Measurements from ENCODE around the gene CD226.
A peak's percentile ranks its signal among the peaks of the same experiment; 100 is the strongest.
"Not testable (repeated sequence)": the region's sequence is repeated elsewhere in the genome, so short reads cannot be mapped to it uniquely, and the experiment has no call there.

The CD226 gene

DNA sequence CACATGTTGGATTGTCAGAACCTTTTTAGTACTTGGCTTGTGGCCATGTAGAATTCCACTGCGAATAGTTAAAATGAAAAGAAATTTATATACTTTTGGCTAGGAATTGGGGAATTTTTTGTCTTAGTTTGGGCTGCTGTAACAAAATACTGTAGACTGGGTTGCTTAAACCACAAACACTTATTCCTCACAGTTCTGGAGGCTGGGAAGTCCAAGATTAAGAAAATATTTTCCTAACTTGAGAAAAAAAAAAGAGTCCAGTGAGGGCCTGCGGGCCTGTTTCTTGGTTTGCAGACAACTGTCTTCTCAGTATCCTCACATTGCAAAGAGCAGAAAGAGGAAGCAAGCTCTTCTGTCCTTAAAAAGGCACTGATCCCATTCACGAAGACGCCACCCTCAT, 81.9 kb downstream of the CD226 start:
- DNase-seq, result no peak

GRCh38 chr18:69864802-69865201, 82.9 kb downstream of the CD226 start:
- not testable (repeated sequence) for DNase-seq

DNA sequence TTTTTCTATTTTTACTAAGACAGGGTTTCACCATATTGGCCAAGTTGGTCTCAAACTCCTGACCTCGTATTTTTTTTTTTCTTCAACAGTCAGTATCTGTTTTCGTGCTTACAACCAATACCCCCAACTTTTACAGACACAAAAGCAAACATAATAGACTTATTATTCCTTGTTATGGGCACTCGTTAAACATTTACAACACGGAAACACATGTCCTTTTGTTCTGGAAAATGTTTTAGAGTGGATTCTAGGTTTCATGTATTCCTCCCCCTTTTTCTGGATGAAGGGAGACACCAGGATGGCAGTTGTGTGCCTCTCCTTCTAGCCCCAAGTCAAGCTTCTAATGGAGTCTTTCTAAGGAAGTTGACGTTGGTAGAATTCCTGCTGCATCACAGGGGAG, 88.8 kb downstream of the CD226 start:
- DNase-seq, result no peak

GRCh38 chr18:69854455-69854854, 93.2 kb downstream of the CD226 start:
- DNase-seq, result no peak

DNA sequence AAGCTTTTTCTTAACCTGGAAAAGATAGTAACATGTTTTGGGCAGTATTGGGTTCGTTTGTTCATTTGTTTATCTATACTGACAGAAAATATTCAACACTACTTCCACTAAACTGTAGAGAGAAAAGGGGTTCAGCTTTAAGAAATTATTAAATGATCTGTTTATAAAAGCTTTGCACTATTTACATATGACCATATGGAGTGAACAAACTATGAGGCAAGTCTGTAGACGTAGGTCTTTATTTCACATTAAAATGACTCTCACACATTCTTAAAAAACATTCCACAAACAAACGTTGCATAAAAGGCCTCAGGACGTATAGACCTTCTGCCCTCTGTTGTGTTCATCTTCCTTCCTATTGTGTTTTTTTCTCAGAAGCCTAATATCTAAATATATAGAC, 94.6 kb downstream of the CD226 start:
- DNase-seq, result no peak

GRCh38 chr18:69845593-69846506, 101.8 kb downstream of the CD226 start:
- DNase-seq, result peak; percentile 96

- no peak for DNase-seq
Observed at GRCh38 chr18:69844656-69845055, 103.0 kb downstream of the CD226 start.

- DNase-seq, result no peak
Observed at GRCh38 chr18:69843015-69843414, 104.7 kb downstream of the CD226 start.

DNA sequence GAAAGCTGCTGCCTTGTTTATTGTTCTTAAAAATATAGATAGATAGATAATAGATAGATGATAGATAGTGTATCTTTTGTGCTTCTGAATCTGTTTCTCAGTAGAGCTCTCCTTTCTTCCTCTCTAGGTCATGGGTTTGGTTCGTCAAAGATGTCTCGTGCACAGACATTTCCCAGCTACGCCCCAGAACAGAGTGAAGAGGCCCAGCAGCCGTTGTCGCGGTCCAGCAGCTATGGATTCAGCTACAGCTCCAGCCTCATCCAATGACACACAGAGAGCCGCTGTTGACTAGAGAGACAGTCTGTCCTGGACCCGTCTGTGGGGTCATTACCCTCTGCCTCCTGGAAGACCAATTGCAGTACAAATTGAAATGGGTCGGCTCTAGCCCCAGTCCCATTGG, 106.6 kb downstream of the CD226 start:
- DNase-seq, result no peak

- DNase-seq, result no peak
Observed at GRCh38 chr18:69840445-69840844, 107.2 kb downstream of the CD226 start.

DNA sequence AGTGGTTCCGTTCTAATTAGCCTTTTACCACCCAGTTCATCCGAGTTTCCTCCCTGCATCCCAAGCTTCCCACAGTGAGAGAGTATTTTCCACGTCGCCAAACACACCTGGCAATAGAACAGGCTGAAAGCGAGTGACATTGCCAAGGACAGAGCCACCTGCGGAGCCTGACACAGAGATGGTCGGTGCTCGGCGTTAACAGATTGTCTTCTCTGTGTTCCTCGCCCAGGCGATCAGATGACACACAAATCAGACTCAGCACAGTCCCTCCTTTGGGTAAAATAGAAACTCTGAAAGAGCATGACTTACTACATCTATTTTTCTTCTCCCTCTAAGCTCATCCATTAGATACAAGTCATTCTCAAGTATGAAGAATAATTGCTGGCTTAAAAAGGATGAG, 107.7 kb downstream of the CD226 start:
- no peak for DNase-seq

GRCh38 chr18:69839497-69839896, 108.2 kb downstream of the CD226 start:
- DNase-seq, result no peak

- DNase-seq, result no peak
Observed at GRCh38 chr18:69838620-69839411, 108.9 kb downstream of the CD226 start.

GRCh38 chr18:69838003-69838402, 109.7 kb downstream of the CD226 start:
- no peak for DNase-seq

DNA sequence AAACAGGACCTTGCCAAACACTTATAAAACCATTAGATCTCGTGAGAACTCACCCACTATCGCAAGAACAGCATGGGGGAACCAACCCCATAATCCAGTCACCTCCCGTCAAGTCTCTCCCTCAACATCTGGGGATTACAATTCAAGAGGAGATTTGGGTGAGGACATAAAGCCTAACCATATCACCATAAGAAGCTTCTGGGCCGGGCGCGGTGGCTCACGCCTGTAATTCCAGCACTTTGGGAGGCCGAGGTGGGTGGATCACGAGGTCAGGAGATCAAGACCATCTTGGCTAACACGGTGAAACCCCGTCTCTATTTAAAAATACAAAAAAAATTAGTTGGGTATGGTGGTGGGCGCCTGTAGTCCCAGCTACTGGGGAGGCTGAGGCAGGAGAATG, 112.7 kb downstream of the CD226 start:
- DNase-seq, result not testable (repeated sequence)

GRCh38 chr18:69830189-69830588, 117.5 kb downstream of the CD226 start:
- DNase-seq, result no peak

GRCh38 chr18:69820538-69820937, 127.1 kb downstream of the CD226 start:
- no peak for DNase-seq

DNA sequence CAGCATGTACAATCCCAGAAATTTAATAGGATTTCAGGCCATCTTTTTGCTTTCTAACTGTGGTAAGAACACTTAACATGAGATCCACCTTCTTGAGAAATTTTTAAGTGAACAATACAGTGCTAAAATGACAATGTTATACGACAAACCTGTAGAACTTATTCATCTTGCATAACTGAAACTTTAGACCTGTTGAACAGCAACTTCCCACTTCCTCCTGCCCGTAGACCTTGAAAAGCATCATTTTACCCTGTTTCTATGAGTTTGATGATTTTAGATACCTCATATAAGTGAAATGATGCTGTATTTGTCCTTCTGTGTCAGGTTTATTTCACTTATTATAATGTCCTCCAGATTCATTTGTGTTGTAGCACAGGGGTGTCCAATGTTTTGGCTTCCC, 128.2 kb downstream of the CD226 start:
- DNase-seq, result no peak

DNA sequence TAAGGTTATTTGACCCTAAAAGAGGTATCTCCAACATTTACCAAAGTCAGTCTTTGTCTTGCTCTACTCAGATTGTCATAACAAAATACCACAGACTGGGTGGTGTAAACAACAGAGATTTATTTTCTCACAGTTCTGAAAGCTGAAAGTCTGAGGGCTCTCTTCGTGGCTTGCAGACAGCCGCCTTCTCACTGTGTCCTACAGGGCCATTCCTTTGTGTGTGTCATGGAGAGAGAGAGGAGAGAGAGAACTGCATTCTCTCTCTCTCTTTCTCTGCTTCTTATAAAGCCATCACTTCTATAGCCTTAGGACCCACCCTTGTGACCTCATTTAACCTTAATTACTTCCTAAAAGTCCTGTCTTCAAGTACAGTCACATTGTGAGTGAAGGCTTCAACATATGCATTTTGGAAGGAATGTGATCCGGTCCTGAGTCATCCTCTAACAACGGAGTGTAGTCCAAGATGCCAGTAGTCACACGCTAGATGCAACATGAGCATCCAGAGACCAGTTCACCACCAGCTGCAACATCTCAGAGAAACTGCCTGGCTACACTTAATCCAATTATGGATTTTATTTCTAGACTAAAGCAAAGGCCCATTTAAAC, 130.2 kb downstream of the CD226 start:
- no peak for DNase-seq

- no peak for DNase-seq
Observed at GRCh38 chr18:69814861-69815385, 132.8 kb downstream of the CD226 start.

GRCh38 chr18:69813559-69813958, 134.1 kb downstream of the CD226 start:
- DNase-seq, result no peak

DNA sequence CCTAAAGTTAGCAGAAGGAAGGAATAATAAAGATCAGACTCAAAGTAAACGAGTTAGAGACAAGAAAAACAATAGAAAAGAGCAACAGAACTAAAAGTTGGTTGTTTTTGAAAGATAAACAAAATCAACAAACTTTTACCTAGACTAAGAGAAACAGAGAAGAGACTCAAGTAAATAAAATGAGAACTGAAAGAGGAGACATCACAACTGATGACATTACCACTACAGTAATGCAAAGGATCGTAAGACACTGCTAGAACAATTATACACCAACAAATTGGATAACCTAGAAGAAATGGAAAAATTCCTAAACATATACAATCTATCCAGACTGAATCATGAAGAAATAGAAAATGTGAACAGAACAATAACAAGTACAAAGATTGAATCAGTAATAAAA, 139.3 kb downstream of the CD226 start:
- no peak for DNase-seq

GRCh38 chr18:69804776-69805501, 142.7 kb downstream of the CD226 start:
- DNase-seq, result no peak

Measured in NCI-H1092 treated with DMSO at 0.1 percent for 48 hours (cell line).